ENCODE data around the gene ZSWIM4.

ZSWIM4 gene

GRCh38 chr19:13875824-13876223 lies 80.6 kb downstream of the ZSWIM4 start:
- no peak for DNase-seq (ENCODE audit: low read depth)

DNA sequence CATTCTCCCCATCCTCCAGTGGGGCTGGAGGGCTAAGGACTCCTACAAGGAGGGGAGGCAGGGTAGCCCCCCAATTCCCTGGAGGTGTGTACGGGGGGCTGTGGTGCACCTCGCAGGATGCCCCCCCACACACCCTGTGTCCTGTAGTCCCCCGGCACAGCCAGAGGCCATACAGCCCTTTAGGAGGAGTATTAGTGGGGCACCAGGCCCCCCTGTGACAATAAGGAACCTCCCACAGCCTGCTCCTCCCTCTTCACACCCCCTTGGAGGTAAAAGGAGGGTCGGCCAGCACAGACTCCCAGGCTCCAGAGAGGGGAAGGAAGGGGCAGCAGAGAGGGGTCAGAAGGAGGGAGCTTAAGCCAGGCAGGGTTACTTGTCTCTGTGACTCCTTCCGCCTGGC lies 81.6 kb downstream of the ZSWIM4 start, which contains the start of gene NANOS3:
TSS of gene NANOS3 (plus strand) at position 301 of the 400 bp plus-strand sequence. CDS start 115 bp downstream, outside the sequence.
- no peak for DNase-seq (ENCODE audit: low read depth)

GRCh38 chr19:13877303-13877702 lies 82.1 kb downstream of the ZSWIM4 start:
- no peak for DNase-seq (ENCODE audit: low read depth)

DNA sequence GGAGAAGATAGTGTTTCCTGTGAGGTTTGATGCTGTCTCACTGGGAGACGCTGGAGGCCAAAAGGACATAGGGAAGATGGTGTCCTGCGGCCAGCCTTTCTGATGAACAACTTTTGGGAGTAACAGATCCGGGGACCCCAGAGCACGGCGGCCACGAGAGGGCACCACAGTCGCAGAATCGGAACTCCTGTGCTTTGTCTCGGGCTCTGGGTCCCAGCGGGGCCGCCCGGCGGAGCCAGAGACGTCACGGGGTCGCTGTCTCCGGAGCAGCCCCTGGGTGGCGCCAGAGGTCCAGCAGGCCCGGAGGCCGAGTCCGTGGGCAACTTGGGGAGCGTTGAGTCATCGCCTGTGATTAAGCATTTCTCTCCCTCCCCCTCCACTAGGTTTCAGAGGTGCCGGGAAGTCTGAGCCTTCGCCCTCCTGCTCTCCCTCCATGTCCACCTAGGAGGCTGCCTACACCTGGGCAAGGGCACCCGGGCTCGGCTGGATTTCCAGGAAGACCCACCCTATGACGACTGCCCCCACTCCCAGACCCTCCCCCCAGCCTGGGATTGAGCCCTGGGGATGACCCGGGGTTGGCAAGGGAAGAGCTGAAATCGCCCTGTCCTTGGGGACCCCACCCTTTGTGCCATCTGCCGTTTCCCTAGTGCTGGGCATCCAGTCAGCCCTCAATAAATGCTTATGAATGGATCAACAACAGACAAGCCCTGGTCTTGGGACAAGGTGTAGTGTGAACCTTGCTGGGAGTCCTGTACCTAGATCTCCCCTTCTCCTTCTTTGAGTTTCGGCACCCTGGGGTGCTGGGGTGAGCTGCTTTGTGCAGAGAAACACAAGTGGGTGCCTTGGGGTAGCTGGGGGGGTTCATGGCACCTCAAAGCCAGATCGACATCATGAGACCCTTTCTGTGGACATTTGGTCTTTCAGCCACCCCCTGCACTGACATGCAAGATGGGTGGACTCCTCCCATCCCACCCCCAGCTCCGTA lies 85.1 kb downstream of the ZSWIM4 start:
- peak; percentile 98 for DNase-seq (ENCODE audit: low read depth)

DNA sequence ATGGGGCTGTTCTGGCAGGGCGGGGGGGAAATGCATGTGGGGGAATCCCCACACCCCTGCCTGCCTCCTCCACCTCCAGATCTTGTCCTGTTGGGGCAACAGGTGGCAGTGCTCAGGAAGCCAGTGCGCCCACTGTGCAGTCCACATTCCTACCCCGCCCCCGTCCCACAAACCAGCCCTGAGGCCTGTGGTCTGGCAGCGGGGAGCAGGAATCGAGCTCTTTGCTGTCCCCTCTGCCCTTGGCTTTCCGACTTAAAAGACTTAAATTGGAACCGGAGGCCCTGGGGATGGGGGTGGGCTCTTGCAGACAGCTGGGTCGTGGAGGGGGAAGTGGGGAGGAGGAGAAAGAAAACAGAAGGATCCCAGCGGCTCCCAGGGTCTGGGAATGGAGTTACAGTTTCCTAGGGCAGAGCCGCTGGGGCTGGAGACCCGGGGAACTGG lies 86.0 kb downstream of the ZSWIM4 start:
- DNase-seq (ENCODE audit: low read depth): no peak
